Liver (tissue), 3 donors: ENCODE results near the gene ARGFX.
"Not testable (repeated sequence)": the region's sequence is repeated elsewhere in the genome, so short reads cannot be mapped to it uniquely, and the experiment has no call there.

Source experiments
- CTCF ChIP-seq: fragments of 150-350 bp; IDR thresholded peaks from 2 replicates; pipeline ENCODE4 v1.5.1; 2017; ENCODE audit warnings: improper control_type of control experiment, low read depth, low read length; ENCODE audit not compliant: missing input control
- RXRA ChIP-seq, 2 donors: IDR thresholded peaks; 2 replicates each; pipeline ENCODE4 v1.6.1; 2017 to 2018; ENCODE audit warnings: antibody characterized with exemption in 2 of 2, mild to moderate bottlenecking in 1 of 2
- TF ChIP-seq, protein P1 (sequence below): IDR thresholded peaks from 2 replicates; pipeline ENCODE4 v1.6.1; 2016; ENCODE audit warnings: antibody characterized with exemption
- donor health status: healthy.
- donor health status: healthy.

DNA sequence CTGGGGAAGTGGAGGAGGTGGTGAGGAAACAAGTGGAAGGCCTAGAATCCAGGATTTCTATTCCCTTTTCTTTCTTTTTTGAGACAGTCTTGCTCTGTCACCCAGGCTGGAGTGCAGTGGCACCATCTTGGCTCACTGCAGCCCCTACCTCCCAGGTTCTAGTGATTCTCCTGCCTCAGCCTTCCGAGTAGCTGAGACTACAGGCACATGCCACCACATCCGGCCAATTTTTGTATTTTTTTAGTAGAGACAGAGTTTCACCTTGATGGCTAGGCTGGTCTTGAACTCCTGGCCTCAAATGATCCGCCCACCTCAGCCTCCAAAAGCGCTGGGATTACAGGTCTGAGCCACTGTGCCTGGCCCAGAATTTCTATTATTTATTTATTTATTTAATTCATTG, 26.1 kb downstream of the ARGFX start:
- not testable (repeated sequence) for TF ChIP-seq CTCF; RXRA (IDR thresholded peaks at IDR 0.05)
- TF ChIP-seq, protein P1, sequence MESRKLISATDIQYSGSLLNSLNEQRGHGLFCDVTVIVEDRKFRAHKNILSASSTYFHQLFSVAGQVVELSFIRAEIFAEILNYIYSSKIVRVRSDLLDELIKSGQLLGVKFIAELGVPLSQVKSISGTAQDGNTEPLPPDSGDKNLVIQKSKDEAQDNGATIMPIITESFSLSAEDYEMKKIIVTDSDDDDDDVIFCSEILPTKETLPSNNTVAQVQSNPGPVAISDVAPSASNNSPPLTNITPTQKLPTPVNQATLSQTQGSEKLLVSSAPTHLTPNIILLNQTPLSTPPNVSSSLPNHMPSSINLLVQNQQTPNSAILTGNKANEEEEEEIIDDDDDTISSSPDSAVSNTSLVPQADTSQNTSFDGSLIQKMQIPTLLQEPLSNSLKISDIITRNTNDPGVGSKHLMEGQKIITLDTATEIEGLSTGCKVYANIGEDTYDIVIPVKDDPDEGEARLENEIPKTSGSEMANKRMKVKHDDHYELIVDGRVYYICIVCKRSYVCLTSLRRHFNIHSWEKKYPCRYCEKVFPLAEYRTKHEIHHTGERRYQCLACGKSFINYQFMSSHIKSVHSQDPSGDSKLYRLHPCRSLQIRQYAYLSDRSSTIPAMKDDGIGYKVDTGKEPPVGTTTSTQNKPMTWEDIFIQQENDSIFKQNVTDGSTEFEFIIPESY, result not testable (repeated sequence)
